ENCODE results near the gene ZFAND6.

The ZFAND6 gene

DNA sequence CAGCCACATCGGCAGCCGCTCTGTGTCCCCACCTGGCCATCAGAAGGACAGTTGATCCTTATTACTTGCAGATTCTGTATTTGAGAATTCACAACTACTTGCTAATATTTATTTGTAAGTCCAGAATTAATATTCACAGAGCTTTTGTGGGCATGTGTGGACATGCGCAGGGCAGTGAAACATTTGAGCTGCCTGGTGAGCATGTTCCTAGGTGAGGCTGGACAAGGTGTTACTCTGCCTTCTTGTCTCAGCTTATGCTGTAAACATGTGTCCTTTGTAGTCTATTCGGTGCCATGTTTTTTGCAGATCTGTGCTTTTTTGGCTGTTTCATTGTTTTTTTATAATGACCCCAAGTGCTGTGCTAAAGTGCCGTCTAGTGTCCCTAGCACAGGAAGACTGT, 108.9 kb downstream of the ZFAND6 start:
- TF ChIP-seq, protein P1, sequence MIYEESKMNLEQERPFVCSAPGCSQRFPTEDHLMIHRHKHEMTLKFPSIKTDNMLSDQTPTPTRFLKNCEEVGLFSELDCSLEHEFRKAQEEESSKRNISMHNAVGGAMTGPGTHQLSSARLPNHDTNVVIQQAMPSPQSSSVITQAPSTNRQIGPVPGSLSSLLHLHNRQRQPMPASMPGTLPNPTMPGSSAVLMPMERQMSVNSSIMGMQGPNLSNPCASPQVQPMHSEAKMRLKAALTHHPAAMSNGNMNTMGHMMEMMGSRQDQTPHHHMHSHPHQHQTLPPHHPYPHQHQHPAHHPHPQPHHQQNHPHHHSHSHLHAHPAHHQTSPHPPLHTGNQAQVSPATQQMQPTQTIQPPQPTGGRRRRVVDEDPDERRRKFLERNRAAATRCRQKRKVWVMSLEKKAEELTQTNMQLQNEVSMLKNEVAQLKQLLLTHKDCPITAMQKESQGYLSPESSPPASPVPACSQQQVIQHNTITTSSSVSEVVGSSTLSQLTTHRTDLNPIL (CRISPR knock-in tag; IDR thresholded peaks at IDR 0.05; ENCODE audit: low read depth) = no peak
- no peak for TF ChIP-seq TOX (CRISPR knock-in tag; IDR thresholded peaks at IDR 0.05; ENCODE audit: borderline replicate concordance)
- TF ChIP-seq, protein P2, sequence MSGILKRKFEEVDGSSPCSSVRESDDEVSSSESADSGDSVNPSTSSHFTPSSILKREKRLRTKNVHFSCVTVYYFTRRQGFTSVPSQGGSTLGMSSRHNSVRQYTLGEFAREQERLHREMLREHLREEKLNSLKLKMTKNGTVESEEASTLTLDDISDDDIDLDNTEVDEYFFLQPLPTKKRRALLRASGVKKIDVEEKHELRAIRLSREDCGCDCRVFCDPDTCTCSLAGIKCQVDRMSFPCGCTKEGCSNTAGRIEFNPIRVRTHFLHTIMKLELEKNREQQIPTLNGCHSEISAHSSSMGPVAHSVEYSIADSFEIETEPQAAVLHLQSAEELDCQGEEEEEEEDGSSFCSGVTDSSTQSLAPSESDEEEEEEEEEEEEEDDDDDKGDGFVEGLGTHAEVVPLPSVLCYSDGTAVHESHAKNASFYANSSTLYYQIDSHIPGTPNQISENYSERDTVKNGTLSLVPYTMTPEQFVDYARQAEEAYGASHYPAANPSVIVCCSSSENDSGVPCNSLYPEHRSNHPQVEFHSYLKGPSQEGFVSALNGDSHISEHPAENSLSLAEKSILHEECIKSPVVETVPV (CRISPR knock-in tag; IDR thresholded peaks at IDR 0.05) = no peak
- no peak for TF ChIP-seq ESRRG (CRISPR knock-in tag; IDR thresholded peaks at IDR 0.05)
- no peak for TF ChIP-seq GLIS3 (CRISPR knock-in tag; IDR thresholded peaks at IDR 0.05)
- TF ChIP-seq, protein P3, sequence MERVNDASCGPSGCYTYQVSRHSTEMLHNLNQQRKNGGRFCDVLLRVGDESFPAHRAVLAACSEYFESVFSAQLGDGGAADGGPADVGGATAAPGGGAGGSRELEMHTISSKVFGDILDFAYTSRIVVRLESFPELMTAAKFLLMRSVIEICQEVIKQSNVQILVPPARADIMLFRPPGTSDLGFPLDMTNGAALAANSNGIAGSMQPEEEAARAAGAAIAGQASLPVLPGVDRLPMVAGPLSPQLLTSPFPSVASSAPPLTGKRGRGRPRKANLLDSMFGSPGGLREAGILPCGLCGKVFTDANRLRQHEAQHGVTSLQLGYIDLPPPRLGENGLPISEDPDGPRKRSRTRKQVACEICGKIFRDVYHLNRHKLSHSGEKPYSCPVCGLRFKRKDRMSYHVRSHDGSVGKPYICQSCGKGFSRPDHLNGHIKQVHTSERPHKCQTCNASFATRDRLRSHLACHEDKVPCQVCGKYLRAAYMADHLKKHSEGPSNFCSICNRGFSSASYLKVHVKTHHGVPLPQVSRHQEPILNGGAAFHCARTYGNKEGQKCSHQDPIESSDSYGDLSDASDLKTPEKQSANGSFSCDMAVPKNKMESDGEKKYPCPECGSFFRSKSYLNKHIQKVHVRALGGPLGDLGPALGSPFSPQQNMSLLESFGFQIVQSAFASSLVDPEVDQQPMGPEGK (CRISPR knock-in tag; IDR thresholded peaks at IDR 0.05; ENCODE audit: borderline replicate concordance) = no peak
- TF ChIP-seq ZNF565 (CRISPR knock-in tag; conservative IDR thresholded peaks at IDR 0.05; ENCODE audit: low read depth) = no peak
- no peak for TF ChIP-seq PPARA (CRISPR knock-in tag; IDR thresholded peaks at IDR 0.05; ENCODE audit: borderline replicate concordance)
- no peak for TF ChIP-seq ZNF70 (CRISPR knock-in tag; IDR thresholded peaks at IDR 0.05)
- TF ChIP-seq ZFP3 (CRISPR knock-in tag; IDR thresholded peaks at IDR 0.05) = no peak
- TF ChIP-seq ZFP30 (CRISPR knock-in tag; IDR thresholded peaks at IDR 0.05) = no peak
- TF ChIP-seq ZNF8 (CRISPR knock-in tag; IDR thresholded peaks at IDR 0.05) = no peak
- no peak for TF ChIP-seq ARNTL (CRISPR knock-in tag; IDR thresholded peaks at IDR 0.05; ENCODE audit: borderline replicate concordance, low read depth)
- TF ChIP-seq, protein P4, sequence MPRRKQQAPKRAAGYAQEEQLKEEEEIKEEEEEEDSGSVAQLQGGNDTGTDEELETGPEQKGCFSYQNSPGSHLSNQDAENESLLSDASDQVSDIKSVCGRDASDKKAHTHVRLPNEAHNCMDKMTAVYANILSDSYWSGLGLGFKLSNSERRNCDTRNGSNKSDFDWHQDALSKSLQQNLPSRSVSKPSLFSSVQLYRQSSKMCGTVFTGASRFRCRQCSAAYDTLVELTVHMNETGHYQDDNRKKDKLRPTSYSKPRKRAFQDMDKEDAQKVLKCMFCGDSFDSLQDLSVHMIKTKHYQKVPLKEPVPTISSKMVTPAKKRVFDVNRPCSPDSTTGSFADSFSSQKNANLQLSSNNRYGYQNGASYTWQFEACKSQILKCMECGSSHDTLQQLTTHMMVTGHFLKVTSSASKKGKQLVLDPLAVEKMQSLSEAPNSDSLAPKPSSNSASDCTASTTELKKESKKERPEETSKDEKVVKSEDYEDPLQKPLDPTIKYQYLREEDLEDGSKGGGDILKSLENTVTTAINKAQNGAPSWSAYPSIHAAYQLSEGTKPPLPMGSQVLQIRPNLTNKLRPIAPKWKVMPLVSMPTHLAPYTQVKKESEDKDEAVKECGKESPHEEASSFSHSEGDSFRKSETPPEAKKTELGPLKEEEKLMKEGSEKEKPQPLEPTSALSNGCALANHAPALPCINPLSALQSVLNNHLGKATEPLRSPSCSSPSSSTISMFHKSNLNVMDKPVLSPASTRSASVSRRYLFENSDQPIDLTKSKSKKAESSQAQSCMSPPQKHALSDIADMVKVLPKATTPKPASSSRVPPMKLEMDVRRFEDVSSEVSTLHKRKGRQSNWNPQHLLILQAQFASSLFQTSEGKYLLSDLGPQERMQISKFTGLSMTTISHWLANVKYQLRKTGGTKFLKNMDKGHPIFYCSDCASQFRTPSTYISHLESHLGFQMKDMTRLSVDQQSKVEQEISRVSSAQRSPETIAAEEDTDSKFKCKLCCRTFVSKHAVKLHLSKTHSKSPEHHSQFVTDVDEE (CRISPR knock-in tag; IDR thresholded peaks at IDR 0.05) = no peak
- TF ChIP-seq CSDC2 (CRISPR knock-in tag; IDR thresholded peaks at IDR 0.05) = no peak
- ATAC-seq = no peak

DNA sequence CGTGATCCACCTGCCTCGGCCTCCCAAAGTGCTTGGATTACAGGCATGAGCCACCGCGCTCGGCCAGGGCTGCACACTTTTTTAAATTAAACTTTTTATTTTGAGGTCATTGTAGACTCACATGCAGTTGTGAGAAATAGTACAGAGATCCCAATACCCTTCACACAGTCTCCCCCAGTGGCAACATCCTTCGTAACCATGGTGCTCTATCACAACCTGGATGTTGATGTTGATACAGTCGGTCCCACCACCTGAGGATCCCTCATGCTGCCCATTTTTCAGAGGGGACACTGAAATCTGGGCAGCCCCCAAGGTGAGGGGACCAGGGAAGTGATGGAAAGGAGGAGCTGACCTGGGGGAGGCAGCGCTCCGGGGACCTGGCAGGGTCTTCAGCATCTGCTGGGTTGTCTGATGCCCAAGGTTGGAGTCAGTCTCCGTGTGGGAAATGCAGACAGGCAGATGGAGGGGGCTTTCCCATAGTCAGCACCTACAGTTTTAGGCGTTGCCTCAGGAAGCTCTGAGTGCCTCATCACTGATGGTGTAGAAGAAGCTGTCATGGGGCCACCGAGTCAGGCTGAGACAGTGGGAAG, 110.4 kb downstream of the ZFAND6 start:
- ATAC-seq = no peak

More for the DNA sequence above, 110.4 kb downstream of the ZFAND6 start:
- TF ChIP-seq TOX (CRISPR knock-in tag; IDR thresholded peaks at IDR 0.05; ENCODE audit: borderline replicate concordance) (no peak), ZC3H10 (CRISPR knock-in tag; IDR thresholded peaks at IDR 0.05) (no peak), ESRRG (CRISPR knock-in tag; IDR thresholded peaks at IDR 0.05) (no peak), ZNF565 (CRISPR knock-in tag; conservative IDR thresholded peaks at IDR 0.05; ENCODE audit: low read depth) (no peak), RARB (CRISPR knock-in tag; IDR thresholded peaks at IDR 0.05) (no peak), TCF4 (CRISPR knock-in tag; IDR thresholded peaks at IDR 0.05; ENCODE audit: borderline replicate concordance) (no peak), ZNF70 (CRISPR knock-in tag; IDR thresholded peaks at IDR 0.05) (no peak), ZFP3 (CRISPR knock-in tag; IDR thresholded peaks at IDR 0.05) (no peak), ARNTL (CRISPR knock-in tag; IDR thresholded peaks at IDR 0.05; ENCODE audit: borderline replicate concordance, low read depth) (no peak)
- TF ChIP-seq, protein P4 (CRISPR knock-in tag; IDR thresholded peaks at IDR 0.05) = no peak
- TF ChIP-seq, protein P2 (CRISPR knock-in tag; IDR thresholded peaks at IDR 0.05) = no peak

All from SK-N-SH treated with all-trans-retinoic acid at 6 μM for 48 hours (cell line).